ENCODE measurements around the gene KDM3B.
A peak's percentile ranks its signal among the peaks of the same experiment; 100 is the strongest.
"Not testable (repeated sequence)": the region's sequence is repeated elsewhere in the genome, so short reads cannot be mapped to it uniquely, and the experiment has no call there.

The KDM3B gene

GRCh38 chr5:138351056-138351455 is 1.4 kb upstream of the KDM3B start:
- peak; percentile 66 for DNase-seq

DNA sequence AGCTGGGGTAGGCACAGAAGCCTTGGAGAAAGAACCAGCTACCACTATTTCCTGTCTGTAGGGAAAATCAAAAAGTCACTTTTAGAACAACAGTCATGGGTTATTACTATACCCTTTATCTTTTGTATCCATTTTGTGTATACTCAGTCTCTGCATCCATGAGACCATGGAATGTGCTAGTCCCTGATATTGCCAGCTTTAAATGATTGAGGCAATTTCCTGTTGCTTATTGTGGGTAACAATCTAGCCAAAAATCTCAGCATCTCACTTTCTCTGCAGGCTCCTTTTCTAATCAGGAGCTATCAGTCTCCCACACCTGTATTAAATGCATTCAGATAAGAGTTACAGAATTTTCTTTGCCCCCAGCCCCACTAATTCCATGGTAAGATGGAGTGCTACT is 968 bp upstream of the KDM3B start:
- no peak for DNase-seq

DNA sequence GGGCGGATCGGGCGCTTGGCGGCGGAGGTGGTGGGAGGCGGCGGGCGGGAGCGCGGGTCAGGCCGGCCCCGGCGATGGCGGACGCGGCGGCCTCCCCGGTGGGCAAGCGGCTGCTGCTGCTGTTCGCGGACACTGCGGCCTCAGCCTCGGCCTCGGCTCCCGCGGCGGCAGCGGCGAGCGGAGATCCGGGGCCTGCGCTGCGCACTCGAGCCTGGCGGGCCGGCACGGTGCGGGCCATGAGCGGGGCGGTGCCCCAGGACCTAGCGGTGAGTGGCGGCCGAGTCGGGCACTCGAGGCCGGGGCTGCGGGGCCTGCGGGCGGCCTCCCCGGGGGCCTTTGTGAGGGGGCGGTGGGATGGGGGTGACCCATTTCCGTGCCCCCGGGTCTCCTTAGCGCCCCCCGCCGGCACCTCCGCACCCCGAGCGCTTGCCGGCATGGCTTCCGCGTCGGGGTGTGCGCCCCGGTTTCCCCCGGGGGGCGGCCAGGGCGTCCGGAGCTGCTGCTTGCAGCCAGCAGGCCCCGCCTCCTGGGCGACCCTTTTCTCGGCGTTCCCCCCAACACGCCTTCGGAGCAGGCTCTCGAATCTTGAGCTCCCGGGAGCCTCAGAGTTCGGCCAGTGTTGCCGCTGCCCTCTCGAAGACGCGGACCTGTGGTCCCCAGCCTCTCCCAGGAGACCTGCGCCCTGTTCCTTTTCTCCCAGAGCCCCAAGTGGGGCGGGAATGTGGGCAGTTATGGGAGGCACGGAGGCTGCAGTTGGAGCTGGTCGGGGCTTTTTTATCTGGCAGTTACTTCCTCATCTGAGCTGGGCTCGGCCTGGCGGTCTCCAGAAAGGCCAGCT is 456 bp downstream of the KDM3B start:
- DNase-seq: peak; percentile 57

GRCh38 chr5:138353560-138354080 is 1.1 kb downstream of the KDM3B start:
- no peak for DNase-seq

DNA sequence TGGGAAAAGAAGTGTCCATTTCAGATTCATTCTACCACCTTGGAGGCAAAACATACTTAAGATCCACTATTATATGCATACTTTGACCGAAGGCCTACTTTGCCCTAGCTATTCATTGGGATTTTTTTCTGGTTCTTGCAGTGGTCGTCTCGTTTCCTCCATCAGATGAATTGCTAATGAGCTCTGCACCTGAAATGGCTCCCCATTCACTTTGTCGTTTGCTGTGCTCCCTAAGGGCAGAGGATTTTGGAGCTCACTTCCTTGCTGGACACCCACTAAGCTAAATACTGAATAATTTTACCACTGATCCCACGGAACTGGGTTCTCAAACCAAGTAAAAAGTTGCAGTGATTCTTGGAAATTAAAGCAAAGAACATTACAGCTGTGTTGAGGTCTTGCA is 1.9 kb downstream of the KDM3B start:
- DNase-seq: no peak

DNA sequence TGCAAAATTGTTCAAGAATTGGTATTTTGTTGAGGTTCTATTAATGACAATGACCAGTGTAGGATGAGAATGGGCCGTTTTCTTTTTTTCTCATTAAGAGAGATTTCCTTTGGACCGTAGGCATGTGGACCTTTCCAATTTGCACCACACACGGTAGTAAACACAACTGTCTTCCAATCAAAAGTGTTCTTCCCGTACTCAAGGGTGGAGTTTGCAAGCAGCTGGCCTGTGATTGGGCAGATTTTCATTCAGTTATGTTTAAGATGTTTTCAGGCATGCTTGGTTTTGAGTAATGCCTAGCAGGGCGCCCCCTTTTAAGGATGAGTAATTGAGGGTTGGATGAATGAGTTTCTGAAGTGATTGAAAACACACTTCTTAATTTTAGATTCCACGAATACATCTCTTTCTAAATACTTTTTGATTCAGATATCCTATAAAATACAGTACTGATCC is 2.5 kb downstream of the KDM3B start:
- DNase-seq: peak; percentile 78

DNA sequence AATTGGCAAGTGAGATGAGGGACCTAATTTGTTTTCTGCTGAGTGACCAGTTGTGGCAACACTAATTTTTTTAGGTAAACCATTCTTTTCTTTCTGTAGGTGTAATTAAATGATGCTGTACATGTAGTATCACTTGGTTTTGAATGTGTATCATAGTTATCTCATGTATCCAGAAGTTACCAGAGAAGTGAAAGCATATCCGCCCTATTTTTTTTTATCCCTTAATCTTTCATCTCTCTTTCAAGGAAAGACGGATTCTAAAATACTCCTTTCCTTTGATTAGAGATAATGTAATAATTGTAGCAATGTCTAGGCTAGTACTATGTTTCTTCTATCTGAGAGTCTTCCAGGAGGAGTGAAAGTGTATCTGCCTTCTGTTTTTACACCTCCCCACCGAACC is 7.1 kb downstream of the KDM3B start:
- DNase-seq: no peak

DNA sequence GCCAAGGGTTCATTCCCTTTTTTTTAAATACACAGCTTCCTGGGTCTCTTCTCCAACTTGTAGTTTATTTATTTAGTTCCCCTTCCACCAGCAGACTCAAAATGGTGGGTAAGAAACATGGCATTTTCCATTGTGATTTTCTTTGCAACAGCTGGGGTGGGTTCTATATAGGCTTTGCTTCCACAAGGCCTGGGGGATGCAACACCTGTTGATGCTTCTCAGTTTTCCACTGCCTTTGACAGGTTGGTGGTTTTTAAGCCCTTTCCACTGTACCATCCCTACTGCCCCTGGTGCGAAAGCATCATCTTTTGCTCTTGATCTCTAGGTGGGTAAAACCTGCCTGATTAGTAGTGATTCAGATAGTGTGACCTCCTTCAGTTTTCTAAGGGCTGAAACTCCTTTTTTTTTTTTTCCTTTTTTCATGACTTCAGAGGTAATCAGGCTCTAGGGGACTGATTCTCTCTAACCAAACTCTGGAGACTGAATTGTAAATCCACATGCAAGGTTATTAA is 8.5 kb downstream of the KDM3B start:
- no peak for DNase-seq

GRCh38 chr5:138364576-138364975 is 12.1 kb downstream of the KDM3B start:
- no peak for DNase-seq

DNA sequence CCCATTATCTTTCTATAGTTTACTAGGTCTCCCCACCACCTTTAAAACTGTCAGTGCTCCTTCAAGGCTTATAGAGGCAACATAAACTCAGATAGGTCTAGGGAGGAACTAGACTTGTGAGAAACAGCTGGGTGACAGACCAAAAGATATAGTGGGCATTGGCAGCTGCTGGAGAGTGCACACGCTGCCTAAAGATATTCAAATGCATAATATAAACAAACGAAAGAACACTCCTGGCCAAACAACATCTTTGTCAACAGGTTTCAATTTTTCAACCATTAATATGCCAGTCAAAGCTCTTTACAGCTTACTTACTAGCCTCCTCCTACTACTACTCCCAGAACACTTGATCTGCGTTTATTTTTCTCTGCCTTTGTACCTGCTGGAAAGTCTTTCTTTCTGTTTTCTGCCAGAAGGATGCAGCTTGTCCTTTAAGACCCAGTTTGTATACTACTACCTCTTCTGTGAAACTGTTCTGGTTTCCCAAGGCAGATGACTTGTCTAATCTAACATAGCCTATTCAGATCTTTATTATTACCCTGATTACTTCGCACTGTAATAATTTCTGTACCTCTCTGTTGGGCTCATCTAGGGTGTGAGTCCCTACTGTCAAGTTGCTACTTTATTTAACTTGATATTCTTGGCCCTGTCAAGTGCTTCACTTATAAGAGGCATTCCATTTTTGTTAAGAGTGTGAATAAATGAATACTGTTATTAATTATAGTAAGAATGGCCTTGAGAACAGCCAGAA is 14.3 kb downstream of the KDM3B start:
- no peak for DNase-seq

- DNase-seq: no peak
Observed at GRCh38 chr5:138369261-138369660, 16.8 kb downstream of the KDM3B start.

- DNase-seq: no peak
Observed at GRCh38 chr5:138369706-138370105, 17.2 kb downstream of the KDM3B start.

DNA sequence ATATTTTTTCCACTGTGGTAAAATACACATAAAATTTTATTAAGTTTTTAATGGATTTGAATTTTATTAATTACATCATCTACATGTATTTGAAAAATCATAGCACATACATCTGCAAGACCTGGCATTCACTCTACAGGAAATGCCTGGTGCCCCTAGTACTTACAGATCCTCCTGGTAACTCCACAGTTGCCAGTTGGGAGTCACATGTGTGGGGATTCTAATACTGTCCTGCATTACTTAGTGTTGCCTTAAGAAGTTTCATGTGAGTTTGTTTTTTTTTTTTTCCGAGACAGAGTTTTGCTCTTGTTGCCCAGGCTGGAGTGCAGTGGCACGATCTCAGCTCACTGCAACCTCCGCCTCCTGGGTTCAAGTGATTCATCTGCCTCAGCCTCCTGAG is 18.1 kb downstream of the KDM3B start:
- DNase-seq: peak; percentile 14

- DNase-seq: no peak
Observed at GRCh38 chr5:138371454-138371853, 19.0 kb downstream of the KDM3B start.

GRCh38 chr5:138372225-138372624 is 19.7 kb downstream of the KDM3B start:
- no peak for DNase-seq

- DNase-seq: no peak
Observed at GRCh38 chr5:138372653-138373052, 20.2 kb downstream of the KDM3B start.

DNA sequence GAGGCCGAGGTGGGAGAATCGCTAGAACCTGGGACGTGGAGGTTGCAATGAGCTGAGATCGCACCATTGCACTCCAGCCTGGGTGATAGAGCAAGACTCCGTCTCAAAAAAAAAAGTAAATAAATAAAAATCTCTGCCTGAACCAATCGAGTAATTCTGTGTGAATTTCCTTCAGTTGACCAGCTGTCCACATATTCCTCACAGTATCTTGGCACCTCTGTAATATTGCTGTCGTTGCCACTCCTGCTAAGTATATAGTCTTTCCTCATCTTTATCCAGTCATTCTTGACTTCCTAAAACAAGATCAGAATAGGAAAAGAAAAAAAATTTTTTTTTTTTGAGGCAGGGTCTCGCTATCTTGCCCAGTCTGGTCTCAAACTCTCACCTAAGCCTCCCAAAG is 29.9 kb downstream of the KDM3B start:
- no peak for DNase-seq

DNA sequence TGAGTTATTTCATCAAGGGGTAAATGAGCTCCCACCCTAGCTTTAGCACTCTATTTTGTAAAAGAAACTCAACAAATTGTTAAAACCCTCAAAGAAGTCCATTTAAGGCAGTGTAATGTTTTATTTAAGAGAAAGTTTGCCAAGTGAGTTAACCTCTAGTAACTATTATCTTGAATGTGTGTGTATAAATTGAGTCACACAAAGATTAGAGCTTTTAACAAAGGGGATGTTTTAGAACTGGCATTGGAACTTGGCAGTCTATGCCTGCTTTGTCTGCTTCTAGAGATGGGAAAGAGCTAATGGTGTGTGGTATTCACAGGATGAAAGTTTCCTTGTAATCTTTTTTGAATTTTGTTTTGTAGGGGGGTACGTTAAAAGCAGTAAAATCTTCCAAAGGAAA is 33.2 kb downstream of the KDM3B start:
- no peak for DNase-seq

DNA sequence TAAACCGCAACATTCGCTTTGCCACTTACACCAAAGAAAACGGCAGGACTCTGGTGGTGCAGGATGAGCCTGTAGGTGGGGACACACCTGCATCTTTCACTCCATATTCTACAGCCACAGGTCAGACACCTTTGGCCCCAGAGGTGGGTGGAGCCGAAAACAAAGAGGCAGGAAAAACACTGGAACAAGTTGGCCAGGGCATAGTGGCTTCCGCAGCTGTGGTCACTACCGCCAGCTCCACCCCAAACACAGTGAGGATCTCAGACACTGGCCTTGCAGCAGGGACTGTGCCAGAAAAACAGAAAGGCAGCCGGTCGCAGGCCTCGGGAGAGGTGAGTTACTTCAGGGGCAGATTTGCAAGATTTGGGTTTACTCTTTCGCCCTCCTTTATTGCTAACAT is 33.8 kb downstream of the KDM3B start:
- DNase-seq: no peak

DNA sequence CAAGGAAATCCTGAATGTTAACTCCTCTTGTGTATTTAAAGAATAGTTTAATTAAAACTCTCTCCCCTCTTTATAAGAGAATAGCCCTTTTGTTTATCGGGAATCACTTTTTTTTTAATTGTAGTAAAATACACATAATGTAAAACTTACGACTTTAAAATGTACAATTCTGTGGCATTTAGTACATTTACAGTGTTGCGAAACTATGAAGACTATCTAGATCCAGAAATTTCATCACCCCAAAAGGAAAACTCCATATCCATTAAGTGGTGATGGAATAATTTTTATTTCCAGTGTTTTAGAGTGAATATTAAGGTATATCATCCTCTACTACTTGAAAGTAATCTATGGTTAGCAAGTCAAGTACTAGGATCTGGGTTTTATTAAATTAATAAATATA is 36.8 kb downstream of the KDM3B start:
- no peak for DNase-seq

- DNase-seq: not testable (repeated sequence)
Observed at GRCh38 chr5:138389911-138390310, 37.4 kb downstream of the KDM3B start.

GRCh38 chr5:138391859-138392386 is 39.4 kb downstream of the KDM3B start:
- no peak for DNase-seq

GRCh38 chr5:138402640-138403039 is 50.2 kb downstream of the KDM3B start:
- no peak for DNase-seq

Data from fibroblast of skin of scalp (primary cell).